Progenitor cell of endocrine pancreas (in vitro differentiated cells): ENCODE data around the gene OLFML2A. TPM values are rescaled to one million over a fixed set of nuclear protein-coding genes. Genes with fewer than 3 reads are reported as not detected.

Experiments used
- DNase-seq: peaks from one replicate; pipeline ENCODE4 v3.0.0; 2021; ENCODE audit warnings: low spot score; ENCODE audit not compliant: unreplicated experiment
- H3K27ac Mint-ChIP-seq: 2 replicates; pipeline ENCODE4 v1.8.0; 2021; ENCODE audit warnings: mild to moderate bottlenecking, moderate library complexity, mixed read lengths
- H3K27me3 Mint-ChIP-seq: 2 replicates; pipeline ENCODE4 v1.8.0; 2021; ENCODE audit warnings: mixed read lengths
- H3K36me3 Mint-ChIP-seq: 2 replicates; pipeline ENCODE4 v1.8.0; 2022; ENCODE audit warnings: mixed read lengths; ENCODE audit not compliant: insufficient read depth
- H3K4me1 Mint-ChIP-seq: 2 replicates; pipeline ENCODE4 v1.8.0; 2021; ENCODE audit warnings: low read depth, mixed read lengths
- H3K4me3 Mint-ChIP-seq: 2 replicates; pipeline ENCODE4 v1.8.0; 2021; ENCODE audit warnings: low read depth, mild to moderate bottlenecking, moderate library complexity, mixed read lengths
- H3K9me3 Mint-ChIP-seq: 2 replicates; pipeline ENCODE4 v1.8.0; 2021; ENCODE audit warnings: low read depth, mixed read lengths
- CTCF ChIP-seq: fragments of 200-600 bp; sonication (generic); IDR thresholded peaks from one replicate; pipeline ENCODE4 v1.5.0; 2021; ENCODE audit warnings: antibody characterized with exemption, mild to moderate bottlenecking; ENCODE audit not compliant: unreplicated experiment
- total RNA-seq: library from RNA; stranded (reverse); gene quantifications from 2 replicates; pipeline ENCODE4 v1.2.1, GENCODE V29; 2021

The OLFML2A gene
- total RNA-seq, 1 donor from 2014 or later = 2.5 TPM

- Mint-ChIP-seq H3K4me3 (no peak overlapping the region), H3K27ac (no peak overlapping the region), H3K9me3 (no peaks in the 10 kb centered on the region), H3K4me1 (peaks cover 68% of the 10 kb centered on the region), H3K36me3 (no peaks in the 10 kb centered on the region), H3K27me3 (no peaks in the 10 kb centered on the region)
- DNase-seq = no peak
- no peak for TF ChIP-seq CTCF
These were observed 11.5 kb upstream of the OLFML2A start for GRCh38 chr9:124765439-124765835.

GRCh38 chr9:124766326-124766725 lies 10.6 kb upstream of the OLFML2A start:
- no peak overlapping the region for H3K4me3 Mint-ChIP-seq
- peaks cover 60% of the 10 kb centered on the region for H3K4me1 Mint-ChIP-seq
- H3K27ac Mint-ChIP-seq = no peak overlapping the region

GRCh38 chr9:124766815-124767554 lies 9.9 kb upstream of the OLFML2A start:
- Mint-ChIP-seq H3K27me3 (no peaks in the 10 kb centered on the region), H3K36me3 (no peaks in the 10 kb centered on the region), H3K4me1 (peaks cover 54% of the 10 kb centered on the region), H3K9me3 (no peaks in the 10 kb centered on the region), H3K27ac (no peak overlapping the region), H3K4me3 (peak overlapping the region; percentile 18)
- peak; percentile 33 for TF ChIP-seq CTCF
- DNase-seq = no peak

More at GRCh38 chr9:124766326-124766725, 10.6 kb upstream of the OLFML2A start:
- H3K9me3 Mint-ChIP-seq = no peaks in the 10 kb centered on the region
- H3K27me3 Mint-ChIP-seq = no peaks in the 10 kb centered on the region
- no peaks in the 10 kb centered on the region for H3K36me3 Mint-ChIP-seq
- DNase-seq = no peak
- TF ChIP-seq CTCF = no peak

GRCh38 chr9:124767821-124768220 lies 9.1 kb upstream of the OLFML2A start:
- DNase-seq = no peak
- H3K4me3 Mint-ChIP-seq = peak overlapping the region; percentile 89
- H3K27ac Mint-ChIP-seq = peak overlapping the region; percentile 11
- TF ChIP-seq CTCF = no peak
- no peaks in the 10 kb centered on the region for H3K36me3 Mint-ChIP-seq
- H3K4me1 Mint-ChIP-seq = peaks cover 48% of the 10 kb centered on the region
- no peaks in the 10 kb centered on the region for H3K27me3 Mint-ChIP-seq
- no peaks in the 10 kb centered on the region for H3K9me3 Mint-ChIP-seq

- no peak for TF ChIP-seq CTCF
- Mint-ChIP-seq H3K4me1 (peaks cover 46% of the 10 kb centered on the region), H3K27ac (peak overlapping the region; percentile 96), H3K36me3 (no peaks in the 10 kb centered on the region), H3K4me3 (peak overlapping the region; percentile 89), H3K9me3 (no peaks in the 10 kb centered on the region), H3K27me3 (no peaks in the 10 kb centered on the region)
- DNase-seq = no peak
These were observed 8.6 kb upstream of the OLFML2A start for GRCh38 chr9:124768334-124768733.
